ENCODE results near the gene SNAP29. TPM values are rescaled to one million over a fixed set of nuclear protein-coding genes. Genes with fewer than 3 reads are reported as not detected.

SNAP29 gene
- polyA plus RNA-seq, 1 donor = 29.8 TPM

DNA sequence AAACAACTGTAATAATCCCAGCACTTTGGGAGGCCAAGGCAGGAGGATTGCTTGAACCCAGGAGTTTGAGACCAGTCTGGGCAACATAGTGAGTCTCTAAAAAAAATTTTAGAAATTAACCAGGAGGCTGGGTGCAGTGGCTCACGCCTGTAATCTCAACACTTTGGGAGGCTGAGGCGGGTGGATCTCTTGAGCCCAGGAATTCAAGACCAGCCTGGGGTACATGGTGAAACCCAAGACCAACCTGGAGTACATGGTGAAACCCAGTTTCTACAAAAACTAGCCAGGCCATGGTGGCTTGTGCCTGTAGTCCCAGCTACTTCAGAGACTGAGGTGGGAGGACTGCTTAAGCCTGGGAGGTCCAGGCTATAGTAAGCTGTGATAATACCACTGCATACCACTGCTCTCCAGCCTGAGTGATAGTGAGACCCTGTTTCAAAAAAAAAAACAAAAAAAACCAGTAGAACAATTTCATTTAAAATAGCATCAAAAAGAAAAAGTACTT is 11.4 kb upstream of the SNAP29 start:
- WGBS (ENCODE audit: insufficient coverage, low lambda C conversion rate) = no CpG with 5 or more reads among the region's 2 CpGs
- H3K4me3 ChIP-seq (ENCODE audit: low read length) = no peak overlapping the region
- no peaks in the 10 kb centered on the region for H3K27me3 ChIP-seq (ENCODE audit: control insufficient read depth, insufficient read depth, low read length)
- H3K4me1 ChIP-seq (ENCODE audit: control insufficient read depth, insufficient read depth, low read length) = peaks cover 21% of the 10 kb centered on the region
- DNase-seq = no peak
- no peaks in the 10 kb centered on the region for H3K36me3 ChIP-seq (ENCODE audit: control insufficient read depth, insufficient read depth, low read length)
- no peaks in the 10 kb centered on the region for H3K9me3 ChIP-seq (ENCODE audit: control insufficient read depth, low read depth, low read length)
- H3K27ac ChIP-seq (ENCODE audit: low read length) = no peak overlapping the region

DNA sequence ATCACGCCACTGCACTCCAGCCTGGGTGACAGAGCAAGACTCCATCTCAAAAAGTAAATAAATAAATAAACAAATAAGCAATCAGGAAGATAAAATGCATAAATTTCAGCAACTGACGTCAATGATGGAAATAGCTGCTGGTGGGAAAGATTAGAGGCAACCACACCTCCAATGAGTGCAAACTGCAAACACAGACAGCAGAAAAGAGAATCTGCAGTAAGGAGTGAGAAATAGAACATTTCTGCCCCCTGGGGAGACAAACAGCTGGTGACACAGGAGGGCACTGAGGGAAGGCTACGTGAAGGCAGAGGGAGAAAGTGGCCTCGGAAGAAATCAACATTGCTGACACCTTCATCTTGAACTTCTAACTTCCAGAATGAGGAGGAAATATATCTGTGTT is 6.7 kb upstream of the SNAP29 start:
- H3K27ac ChIP-seq (ENCODE audit: low read length) = no peak overlapping the region
- H3K27me3 ChIP-seq (ENCODE audit: control insufficient read depth, insufficient read depth, low read length) = no peaks in the 10 kb centered on the region
- peaks cover 10% of the 10 kb centered on the region for H3K4me1 ChIP-seq (ENCODE audit: control insufficient read depth, insufficient read depth, low read length)
- no peaks in the 10 kb centered on the region for H3K9me3 ChIP-seq (ENCODE audit: control insufficient read depth, low read depth, low read length)
- DNase-seq = no peak
- 60% methylated on average over 1 of the region's 4 CpGs for WGBS (ENCODE audit: insufficient coverage, low lambda C conversion rate)
- no peaks in the 10 kb centered on the region for H3K36me3 ChIP-seq (ENCODE audit: control insufficient read depth, insufficient read depth, low read length)
- no peak overlapping the region for H3K4me3 ChIP-seq (ENCODE audit: low read length)

GRCh38 chr22:20852503-20852902 is 6.3 kb upstream of the SNAP29 start:
- DNase-seq = no peak
- no peaks in the 10 kb centered on the region for H3K9me3 ChIP-seq (ENCODE audit: control insufficient read depth, low read depth, low read length)
- H3K27me3 ChIP-seq (ENCODE audit: control insufficient read depth, insufficient read depth, low read length) = no peaks in the 10 kb centered on the region
- peaks cover 14% of the 10 kb centered on the region for H3K4me1 ChIP-seq (ENCODE audit: control insufficient read depth, insufficient read depth, low read length)
- no peak overlapping the region for H3K27ac ChIP-seq (ENCODE audit: low read length)
- no peaks in the 10 kb centered on the region for H3K36me3 ChIP-seq (ENCODE audit: control insufficient read depth, insufficient read depth, low read length)
- 80% methylated on average over 3 of the region's 6 CpGs for WGBS (ENCODE audit: insufficient coverage, low lambda C conversion rate)
- H3K4me3 ChIP-seq (ENCODE audit: low read length) = no peak overlapping the region

DNA sequence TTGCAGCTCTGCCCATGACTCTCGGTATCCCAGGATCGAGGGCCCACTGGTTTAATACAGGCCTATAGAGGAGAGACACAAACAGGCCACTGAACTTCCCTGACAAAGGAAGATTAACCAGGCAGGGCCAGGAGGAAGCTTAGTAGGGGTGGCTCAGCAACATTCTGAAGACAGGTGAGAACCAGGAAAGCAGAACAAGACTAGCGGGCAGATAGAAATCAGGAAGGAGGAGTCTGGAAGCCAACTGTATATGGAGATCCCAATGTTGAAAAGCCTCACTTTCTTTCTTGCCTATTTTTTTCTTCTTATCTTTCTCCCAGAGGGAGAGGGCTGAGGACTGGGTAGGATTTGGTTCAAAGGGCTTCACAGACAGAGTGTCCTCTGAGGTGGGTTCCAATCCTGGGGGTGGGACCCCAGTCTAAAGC is 5.6 kb upstream of the SNAP29 start:
- no peaks in the 10 kb centered on the region for H3K36me3 ChIP-seq (ENCODE audit: control insufficient read depth, insufficient read depth, low read length)
- H3K9me3 ChIP-seq (ENCODE audit: control insufficient read depth, low read depth, low read length) = no peaks in the 10 kb centered on the region
- H3K4me1 ChIP-seq (ENCODE audit: control insufficient read depth, insufficient read depth, low read length) = peaks cover 17% of the 10 kb centered on the region
- no peaks in the 10 kb centered on the region for H3K27me3 ChIP-seq (ENCODE audit: control insufficient read depth, insufficient read depth, low read length)
- no CpG with 5 or more reads among the region's 3 CpGs for WGBS (ENCODE audit: insufficient coverage, low lambda C conversion rate)
- no peak overlapping the region for H3K27ac ChIP-seq (ENCODE audit: low read length)
- DNase-seq = no peak
- no peak overlapping the region for H3K4me3 ChIP-seq (ENCODE audit: low read length)

DNA sequence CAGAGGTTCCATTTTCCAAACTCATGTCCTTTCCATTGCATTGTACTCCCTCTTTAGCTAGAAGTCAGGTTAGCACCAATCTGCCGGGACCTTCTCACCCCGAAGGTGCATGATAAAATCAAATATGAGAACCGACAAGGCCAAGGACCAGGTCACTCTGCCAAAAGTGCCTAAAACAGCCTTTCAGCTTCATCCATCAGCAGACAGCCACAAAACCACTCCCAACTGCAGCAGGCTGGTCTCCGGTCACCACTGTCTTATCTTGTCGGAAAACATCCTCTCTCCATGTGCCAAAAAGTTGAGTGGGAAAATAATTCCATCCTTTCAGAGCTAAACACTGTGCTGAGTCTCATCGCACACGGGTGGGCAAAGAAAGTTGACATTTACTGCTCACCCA is 1.6 kb upstream of the SNAP29 start:
- DNase-seq = no peak

GRCh38 chr22:20857838-20858614 is 781 bp upstream of the SNAP29 start:
- no peaks in the 10 kb centered on the region for H3K27me3 ChIP-seq (ENCODE audit: control insufficient read depth, insufficient read depth, low read length)
- H3K27ac ChIP-seq (ENCODE audit: low read length) = peak overlapping the region; percentile 96
- H3K4me1 ChIP-seq (ENCODE audit: control insufficient read depth, insufficient read depth, low read length) = peaks cover 25% of the 10 kb centered on the region
- no CpG with 5 or more reads among the region's 38 CpGs for WGBS (ENCODE audit: insufficient coverage, low lambda C conversion rate)
- H3K4me3 ChIP-seq (ENCODE audit: low read length) = peak overlapping the region; percentile 96
- peaks cover 2% of the 10 kb centered on the region for H3K36me3 ChIP-seq (ENCODE audit: control insufficient read depth, insufficient read depth, low read length)
- DNase-seq = peak in 1 of 2 donors; percentile 73
- no peaks in the 10 kb centered on the region for H3K9me3 ChIP-seq (ENCODE audit: control insufficient read depth, low read depth, low read length)

More for the DNA sequence above, 1.6 kb upstream of the SNAP29 start:
- no peaks in the 10 kb centered on the region for H3K27me3 ChIP-seq (ENCODE audit: control insufficient read depth, insufficient read depth, low read length)
- H3K4me3 ChIP-seq (ENCODE audit: low read length) = peak overlapping the region; percentile 96
- peak overlapping the region; percentile 96 for H3K27ac ChIP-seq (ENCODE audit: low read length)
- WGBS (ENCODE audit: insufficient coverage, low lambda C conversion rate) = no CpG with 5 or more reads among the region's 7 CpGs
- H3K4me1 ChIP-seq (ENCODE audit: control insufficient read depth, insufficient read depth, low read length) = peaks cover 25% of the 10 kb centered on the region
- H3K36me3 ChIP-seq (ENCODE audit: control insufficient read depth, insufficient read depth, low read length) = peaks cover under 1% of the 10 kb centered on the region
- no peaks in the 10 kb centered on the region for H3K9me3 ChIP-seq (ENCODE audit: control insufficient read depth, low read depth, low read length)

DNA sequence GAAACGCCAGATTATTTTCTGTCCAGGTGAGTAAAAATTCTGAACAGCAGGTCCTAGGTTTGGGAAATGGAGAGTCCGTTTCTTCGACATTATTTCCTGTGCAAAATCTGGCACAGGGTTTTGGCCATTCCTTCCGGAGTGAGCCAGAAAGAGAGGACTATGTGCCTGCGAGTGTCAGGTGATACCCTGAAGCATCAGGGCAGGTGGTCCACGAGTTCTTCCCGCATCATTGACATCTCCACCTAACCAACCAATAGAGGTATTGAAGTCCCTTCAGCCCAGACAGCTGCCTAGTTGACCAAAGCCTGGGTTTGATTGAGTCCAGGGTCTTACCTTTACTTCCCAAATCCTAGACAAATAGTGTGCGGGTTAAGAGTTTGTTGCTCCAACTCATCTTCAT is 808 bp downstream of the SNAP29 start:
- peak in 1 of 2 donors; percentile 18 for DNase-seq
- H3K4me3 ChIP-seq (ENCODE audit: low read length) = peak overlapping the region; percentile 73
- peaks cover 15% of the 10 kb centered on the region for H3K36me3 ChIP-seq (ENCODE audit: control insufficient read depth, insufficient read depth, low read length)
- no CpG with 5 or more reads among the region's 8 CpGs for WGBS (ENCODE audit: insufficient coverage, low lambda C conversion rate)
- peaks cover 25% of the 10 kb centered on the region for H3K4me1 ChIP-seq (ENCODE audit: control insufficient read depth, insufficient read depth, low read length)
- no peaks in the 10 kb centered on the region for H3K9me3 ChIP-seq (ENCODE audit: control insufficient read depth, low read depth, low read length)
- H3K27me3 ChIP-seq (ENCODE audit: control insufficient read depth, insufficient read depth, low read length) = no peaks in the 10 kb centered on the region
- H3K27ac ChIP-seq (ENCODE audit: low read length) = peak overlapping the region; percentile 76

GRCh38 chr22:20862540-20862939 is 3.7 kb downstream of the SNAP29 start:
- Histone ChIP-seq H3K36me3 (ENCODE audit: control insufficient read depth, insufficient read depth, low read length) (peaks cover 22% of the 10 kb centered on the region), H3K9me3 (ENCODE audit: control insufficient read depth, low read depth, low read length) (no peaks in the 10 kb centered on the region), H3K27ac (ENCODE audit: low read length) (no peak overlapping the region), H3K27me3 (ENCODE audit: control insufficient read depth, insufficient read depth, low read length) (no peaks in the 10 kb centered on the region), H3K4me1 (ENCODE audit: control insufficient read depth, insufficient read depth, low read length) (peaks cover 30% of the 10 kb centered on the region), H3K4me3 (ENCODE audit: low read length) (no peak overlapping the region)
- no CpG with 5 or more reads among the region's 2 CpGs for WGBS (ENCODE audit: insufficient coverage, low lambda C conversion rate)
- DNase-seq = no peak

- H3K4me1 ChIP-seq (ENCODE audit: control insufficient read depth, insufficient read depth, low read length) = peaks cover 31% of the 10 kb centered on the region
- no CpG with 5 or more reads among the region's 4 CpGs for WGBS (ENCODE audit: insufficient coverage, low lambda C conversion rate)
These were observed 4.6 kb downstream of the SNAP29 start for GRCh38 chr22:20863366-20863765.

GRCh38 chr22:20864186-20864908 is 5.5 kb downstream of the SNAP29 start:
- H3K9me3 ChIP-seq (ENCODE audit: control insufficient read depth, low read depth, low read length) = no peaks in the 10 kb centered on the region
- H3K27ac ChIP-seq (ENCODE audit: low read length) = no peak overlapping the region
- H3K36me3 ChIP-seq (ENCODE audit: control insufficient read depth, insufficient read depth, low read length) = peaks cover 24% of the 10 kb centered on the region
- H3K27me3 ChIP-seq (ENCODE audit: control insufficient read depth, insufficient read depth, low read length) = no peaks in the 10 kb centered on the region
- H3K4me3 ChIP-seq (ENCODE audit: low read length) = no peak overlapping the region
- WGBS (ENCODE audit: insufficient coverage, low lambda C conversion rate) = no CpG with 5 or more reads among the region's 12 CpGs
- no peak for DNase-seq
- peaks cover 31% of the 10 kb centered on the region for H3K4me1 ChIP-seq (ENCODE audit: control insufficient read depth, insufficient read depth, low read length)

More at GRCh38 chr22:20863366-20863765, 4.6 kb downstream of the SNAP29 start:
- H3K27me3 ChIP-seq (ENCODE audit: control insufficient read depth, insufficient read depth, low read length) = no peaks in the 10 kb centered on the region
- DNase-seq = no peak
- H3K36me3 ChIP-seq (ENCODE audit: control insufficient read depth, insufficient read depth, low read length) = peaks cover 22% of the 10 kb centered on the region
- no peak overlapping the region for H3K27ac ChIP-seq (ENCODE audit: low read length)
- H3K4me3 ChIP-seq (ENCODE audit: low read length) = no peak overlapping the region
- H3K9me3 ChIP-seq (ENCODE audit: control insufficient read depth, low read depth, low read length) = no peaks in the 10 kb centered on the region

All from large intestine (tissue), 3 donors.